ENCODE results near the gene MR1. TPM values are rescaled to one million over a fixed set of nuclear protein-coding genes. Genes with fewer than 3 reads are reported as not detected.

MR1 gene
- total RNA-seq, 1 donor, result 35.8 TPM

GRCh38 chr1:181010789-181011188 is 23.0 kb upstream of the MR1 start:
- DNase-seq (ENCODE audit: low read depth), result peak; percentile 32
- H3K4me3 ChIP-seq (ENCODE audit: low read depth, low read length), result no peak overlapping the region

GRCh38 chr1:181011301-181012202 is 22.2 kb upstream of the MR1 start:
- no peak for DNase-seq (ENCODE audit: low read depth)
- no peak for TF ChIP-seq CTCF (IDR thresholded peaks at IDR 0.05; ENCODE audit: insufficient read depth, low read depth, low read length)
- H3K4me3 ChIP-seq (ENCODE audit: low read depth, low read length), result no peak overlapping the region

More at GRCh38 chr1:181010789-181011188, 23.0 kb upstream of the MR1 start:
- no peak for TF ChIP-seq CTCF (IDR thresholded peaks at IDR 0.05; ENCODE audit: insufficient read depth, low read depth, low read length)

DNA sequence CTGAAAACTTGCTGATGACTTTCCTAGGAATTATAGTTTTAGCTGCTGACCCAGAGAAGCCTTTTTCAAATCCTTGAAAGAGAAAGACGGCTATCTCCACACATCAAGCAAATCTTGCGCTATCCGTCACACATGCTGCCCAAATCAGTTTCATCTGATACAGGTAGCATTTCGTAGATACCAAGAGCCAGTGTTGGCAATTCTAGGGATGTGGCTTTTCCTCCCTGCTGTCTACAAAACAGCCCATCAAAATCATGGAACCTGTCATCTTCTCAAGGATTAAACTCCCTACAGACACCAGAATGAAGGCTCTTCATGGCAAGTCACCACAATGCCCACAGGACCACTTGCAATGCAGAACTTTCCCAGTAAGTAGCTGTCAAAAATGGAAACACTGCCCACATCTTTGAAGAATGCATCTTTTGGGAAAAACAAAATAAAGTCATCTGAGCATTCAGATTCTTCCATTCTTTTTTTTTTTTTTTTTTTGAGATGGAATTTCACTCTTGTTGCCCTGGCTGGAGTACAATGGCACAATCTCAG is 21.5 kb upstream of the MR1 start:
- no peak for TF ChIP-seq CTCF (IDR thresholded peaks at IDR 0.05; ENCODE audit: insufficient read depth, low read depth, low read length)
- H3K4me3 ChIP-seq (ENCODE audit: low read depth, low read length), result no peak overlapping the region
- DNase-seq (ENCODE audit: low read depth), result no peak

DNA sequence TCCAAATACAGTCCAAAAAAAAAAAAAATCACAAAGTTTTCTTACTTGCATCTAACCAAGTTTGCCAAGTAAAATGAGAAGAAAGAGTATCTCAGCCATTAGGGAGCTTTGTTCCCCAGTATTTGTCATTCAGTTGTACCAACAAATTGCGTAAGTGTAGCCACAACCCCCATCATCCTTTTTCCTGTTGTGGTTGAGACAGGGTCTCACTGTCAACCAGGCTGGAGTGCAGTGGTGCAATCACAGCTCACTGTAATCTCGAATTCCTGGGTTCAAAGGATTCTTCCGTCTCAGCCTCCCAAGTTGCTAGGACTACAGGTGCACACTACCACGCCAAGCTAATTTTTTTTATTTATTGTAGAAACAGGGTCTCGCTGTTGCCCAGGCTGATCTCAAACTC is 20.6 kb upstream of the MR1 start:
- TF ChIP-seq CTCF (IDR thresholded peaks at IDR 0.05; ENCODE audit: insufficient read depth, low read depth, low read length), result no peak
- H3K4me3 ChIP-seq (ENCODE audit: low read depth, low read length), result no peak overlapping the region
- DNase-seq (ENCODE audit: low read depth), result no peak

- no peak overlapping the region for H3K4me3 ChIP-seq (ENCODE audit: low read depth, low read length)
- TF ChIP-seq CTCF (IDR thresholded peaks at IDR 0.05; ENCODE audit: insufficient read depth, low read depth, low read length), result no peak
- DNase-seq (ENCODE audit: low read depth), result no peak
Observed at GRCh38 chr1:181014477-181015250, 19.1 kb upstream of the MR1 start.

DNA sequence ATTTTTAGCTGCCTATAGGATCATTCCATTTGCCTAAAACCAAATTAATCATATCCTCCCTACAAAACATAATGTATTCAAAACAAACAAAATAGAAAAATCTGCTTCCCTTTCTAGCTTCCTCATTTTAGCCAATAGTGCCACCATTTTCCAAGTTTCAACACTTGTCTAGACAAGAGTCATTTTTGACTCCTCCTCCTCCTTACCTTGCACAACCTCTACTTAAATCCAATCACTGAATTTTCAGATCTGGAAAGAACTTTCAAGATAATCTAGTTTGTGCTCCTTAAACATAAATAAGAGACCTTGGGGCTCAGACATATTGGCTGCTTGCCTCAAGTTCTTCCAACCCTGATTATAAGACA is 18.6 kb upstream of the MR1 start:
- no peak for DNase-seq (ENCODE audit: low read depth)
- no peak overlapping the region for H3K4me3 ChIP-seq (ENCODE audit: low read depth, low read length)
- no peak for TF ChIP-seq CTCF (IDR thresholded peaks at IDR 0.05; ENCODE audit: insufficient read depth, low read depth, low read length)
